HFF-Myc (cell line): ENCODE results near the gene GRIP1.

Experiments used
- DNase-seq: peaks from one replicate; pipeline ENCODE4 v3.0.0-alpha.2; 2011; ENCODE audit warnings: low read depth; ENCODE audit errors: extremely low read depth
- H3K4me3 ChIP-seq: replicated peaks from 2 replicates; pipeline ENCODE4 v1.5.1; 2011; ENCODE audit warnings: low read depth, mild to moderate bottlenecking, control low read depth, low read length
- TF ChIP-seq, protein P1 (sequence below): IDR thresholded peaks from 2 replicates; pipeline ENCODE4 v1.5.1; 2012; ENCODE audit warnings: mild to moderate bottlenecking, low read depth, low read length, control low read depth; ENCODE audit errors: missing control alignments

The GRIP1 gene

DNA sequence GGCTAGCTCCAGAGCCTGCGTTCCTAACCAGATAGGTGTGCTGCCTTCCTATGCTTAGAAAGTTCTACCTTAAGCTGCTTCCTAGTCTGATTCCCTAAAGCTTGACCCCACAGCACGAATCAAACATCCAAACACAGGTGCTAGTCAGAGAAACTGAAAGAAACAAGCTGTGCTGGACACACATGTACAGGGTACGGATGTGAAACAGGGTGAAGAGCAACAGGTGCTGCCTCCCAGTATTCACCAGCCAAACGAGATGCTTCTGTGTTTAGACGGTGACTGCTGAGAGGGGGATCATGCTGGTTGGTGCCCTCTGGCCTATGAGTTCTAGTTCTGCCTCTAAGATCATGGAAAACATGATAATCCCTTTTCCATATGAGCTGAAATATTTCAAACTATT lies 105.3 kb downstream of the GRIP1 start:
- H3K4me3 ChIP-seq, result no peak overlapping the region

DNA sequence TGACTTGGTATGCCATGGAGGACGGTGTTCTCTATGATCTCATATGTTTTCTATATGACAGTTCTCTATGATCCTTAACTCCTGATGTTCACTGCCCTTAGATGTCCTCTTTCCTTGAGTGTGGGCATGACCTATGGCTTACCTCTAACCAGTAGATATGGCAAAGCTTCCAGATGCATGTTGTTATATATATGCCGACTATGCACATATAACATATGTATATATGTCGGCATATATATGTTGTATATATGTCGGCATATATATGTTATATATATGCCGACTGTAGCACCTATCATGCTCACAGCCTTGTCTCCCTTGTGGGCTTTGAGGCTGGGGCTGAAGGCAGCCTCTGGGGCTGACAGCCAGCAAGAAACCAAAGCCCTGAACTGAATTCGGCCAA lies 106.0 kb downstream of the GRIP1 start:
- TF ChIP-seq, protein P1, sequence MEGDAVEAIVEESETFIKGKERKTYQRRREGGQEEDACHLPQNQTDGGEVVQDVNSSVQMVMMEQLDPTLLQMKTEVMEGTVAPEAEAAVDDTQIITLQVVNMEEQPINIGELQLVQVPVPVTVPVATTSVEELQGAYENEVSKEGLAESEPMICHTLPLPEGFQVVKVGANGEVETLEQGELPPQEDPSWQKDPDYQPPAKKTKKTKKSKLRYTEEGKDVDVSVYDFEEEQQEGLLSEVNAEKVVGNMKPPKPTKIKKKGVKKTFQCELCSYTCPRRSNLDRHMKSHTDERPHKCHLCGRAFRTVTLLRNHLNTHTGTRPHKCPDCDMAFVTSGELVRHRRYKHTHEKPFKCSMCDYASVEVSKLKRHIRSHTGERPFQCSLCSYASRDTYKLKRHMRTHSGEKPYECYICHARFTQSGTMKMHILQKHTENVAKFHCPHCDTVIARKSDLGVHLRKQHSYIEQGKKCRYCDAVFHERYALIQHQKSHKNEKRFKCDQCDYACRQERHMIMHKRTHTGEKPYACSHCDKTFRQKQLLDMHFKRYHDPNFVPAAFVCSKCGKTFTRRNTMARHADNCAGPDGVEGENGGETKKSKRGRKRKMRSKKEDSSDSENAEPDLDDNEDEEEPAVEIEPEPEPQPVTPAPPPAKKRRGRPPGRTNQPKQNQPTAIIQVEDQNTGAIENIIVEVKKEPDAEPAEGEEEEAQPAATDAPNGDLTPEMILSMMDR, result no peak
- no peak for DNase-seq
- no peak overlapping the region for H3K4me3 ChIP-seq

More for the DNA sequence above, 105.3 kb downstream of the GRIP1 start:
- TF ChIP-seq, protein P1, result no peak
- DNase-seq, result no peak

DNA sequence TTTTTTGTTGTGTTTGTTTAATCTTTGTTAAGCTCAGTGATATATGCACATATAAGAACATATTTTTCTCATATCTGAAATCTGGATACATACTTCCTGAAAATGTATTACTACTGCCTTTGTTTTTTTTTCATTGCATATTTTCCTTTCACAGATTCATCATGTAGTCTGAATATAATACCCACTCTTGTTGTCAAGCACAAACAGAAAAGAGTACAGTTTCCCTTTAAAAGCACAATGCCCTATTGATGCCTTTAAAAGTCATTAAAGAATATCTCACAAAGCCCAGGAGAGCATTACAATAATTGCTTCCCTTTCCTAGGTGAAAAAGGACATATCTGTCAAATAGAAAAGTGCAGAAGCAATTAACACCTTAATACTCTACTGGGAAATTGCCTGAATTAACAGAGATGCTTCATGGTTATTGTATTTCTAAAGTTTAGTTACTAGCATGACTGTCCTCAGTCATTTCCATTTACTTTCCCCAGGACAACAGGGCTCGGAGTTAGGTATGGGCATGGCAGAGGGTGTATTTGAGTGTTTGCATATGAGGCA lies 107.4 kb downstream of the GRIP1 start:
- no peak overlapping the region for H3K4me3 ChIP-seq
- DNase-seq, result no peak
- TF ChIP-seq, protein P1, result no peak

DNA sequence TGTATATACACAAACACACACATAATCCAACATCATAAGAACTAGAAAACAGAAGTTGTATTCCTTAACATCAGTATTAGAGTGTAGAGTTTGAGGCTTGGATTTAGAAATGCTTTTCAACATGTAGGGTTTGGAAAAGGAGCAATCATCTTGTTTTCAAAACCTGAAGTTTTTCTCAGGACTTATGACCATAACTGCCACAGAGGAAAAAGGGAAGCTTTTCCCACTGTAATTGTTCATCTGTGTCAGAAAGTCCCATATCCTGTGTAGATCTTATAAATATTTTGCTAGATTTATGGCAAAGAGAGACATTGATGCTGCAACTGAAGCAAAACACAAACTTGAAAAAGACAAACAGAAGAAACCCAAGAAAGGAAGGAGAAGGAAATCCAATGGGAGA lies 115.7 kb downstream of the GRIP1 start:
- no peak for DNase-seq
- no peak overlapping the region for H3K4me3 ChIP-seq

DNA sequence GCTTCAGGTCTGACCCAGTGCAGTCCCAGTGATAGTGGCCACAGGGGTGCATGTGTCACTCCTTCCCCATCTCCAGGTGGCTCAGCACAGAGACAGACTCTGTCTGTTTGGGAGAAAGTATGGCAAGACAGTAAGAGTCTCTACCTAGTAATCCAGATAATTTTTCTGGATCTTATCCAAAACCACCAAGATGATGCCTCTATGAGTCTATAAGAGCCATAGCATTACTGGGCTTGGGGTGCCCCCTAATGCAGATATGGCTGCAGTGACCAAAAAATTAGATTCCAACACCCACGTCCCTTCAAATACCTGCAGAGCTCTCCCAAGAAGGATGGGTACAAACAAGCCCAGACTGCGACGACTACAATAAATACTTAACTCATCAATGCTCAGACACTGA lies 123.8 kb downstream of the GRIP1 start:
- DNase-seq, result no peak
- TF ChIP-seq, protein P1, result no peak
- no peak overlapping the region for H3K4me3 ChIP-seq

More for the DNA sequence above, 115.7 kb downstream of the GRIP1 start:
- TF ChIP-seq, protein P1, result no peak

DNA sequence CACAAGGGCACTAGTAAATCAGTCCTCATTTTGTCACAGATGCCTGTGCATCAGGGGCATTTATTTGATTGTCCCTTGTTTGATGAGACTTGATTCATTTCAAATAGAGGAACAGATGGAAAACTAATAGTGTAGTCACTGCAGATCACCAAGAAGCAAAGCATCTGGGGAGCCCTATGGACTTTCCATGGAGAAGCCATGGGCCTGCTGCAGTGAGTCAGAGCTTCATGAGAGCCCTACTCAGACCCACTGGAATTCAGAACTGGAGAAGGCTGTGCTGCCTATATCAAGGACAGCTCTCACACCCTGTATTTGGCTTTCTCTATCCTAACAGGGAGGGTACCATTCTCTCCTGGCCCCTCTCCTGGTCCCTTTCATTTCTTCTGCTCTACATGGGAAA lies 126.2 kb downstream of the GRIP1 start:
- no peak for DNase-seq
- TF ChIP-seq, protein P1, result no peak
- H3K4me3 ChIP-seq, result no peak overlapping the region

DNA sequence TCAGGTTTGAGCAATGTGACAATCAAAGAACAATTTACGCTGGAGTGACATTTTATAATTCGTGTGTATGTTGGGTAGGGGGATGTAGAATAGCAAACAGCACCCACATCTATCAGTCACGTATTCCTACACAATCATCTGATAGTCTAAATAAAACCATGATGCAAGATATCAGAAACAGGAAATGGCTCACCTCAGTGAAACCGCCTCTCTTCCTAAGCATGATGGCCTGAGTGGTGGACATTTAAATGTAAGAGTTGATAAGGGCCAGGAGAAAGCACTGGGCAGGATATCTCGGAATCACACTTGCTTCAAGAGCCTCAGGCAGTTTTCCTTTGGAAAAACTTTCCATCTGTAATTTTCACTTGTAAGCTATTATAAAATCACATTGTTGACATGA lies 128.2 kb downstream of the GRIP1 start:
- no peak overlapping the region for H3K4me3 ChIP-seq
- TF ChIP-seq, protein P1, result no peak
- no peak for DNase-seq
